NCI-H524 (cell line): ENCODE results near the gene MSI2.
A peak's percentile ranks its signal among the peaks of the same experiment; 100 is the strongest.

Experiments used
- DNase-seq, 2 experiments: peaks; one replicate each; lab custom pipeline; 2025; lab: John Stamatoyannopoulos, UW

The MSI2 gene

GRCh38 chr17:57684711-57685498 lies 428.6 kb downstream of the MSI2 start:
- DNase-seq = peak; percentile 28 to 66

- no peak for DNase-seq
These were observed 429.3 kb downstream of the MSI2 start for GRCh38 chr17:57685499-57686132.

DNA sequence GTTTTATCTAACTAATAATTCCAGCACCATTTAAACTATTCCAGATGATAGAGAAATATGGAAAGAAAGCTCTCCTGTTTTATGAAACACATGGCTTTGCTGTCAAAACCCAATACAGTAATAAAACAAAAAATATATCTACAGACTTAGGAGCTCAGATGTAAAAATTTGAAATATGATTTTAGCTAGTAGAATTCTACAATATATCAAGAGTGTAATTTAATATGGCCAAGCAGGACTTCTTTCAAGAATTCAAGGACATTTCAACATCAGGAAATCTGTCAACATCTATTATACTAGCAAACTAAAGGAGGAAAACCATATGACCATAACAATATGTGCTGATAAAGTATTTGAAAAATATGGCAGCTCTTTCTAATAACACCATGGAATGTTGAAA lies 431.3 kb downstream of the MSI2 start:
- no peak for DNase-seq

DNA sequence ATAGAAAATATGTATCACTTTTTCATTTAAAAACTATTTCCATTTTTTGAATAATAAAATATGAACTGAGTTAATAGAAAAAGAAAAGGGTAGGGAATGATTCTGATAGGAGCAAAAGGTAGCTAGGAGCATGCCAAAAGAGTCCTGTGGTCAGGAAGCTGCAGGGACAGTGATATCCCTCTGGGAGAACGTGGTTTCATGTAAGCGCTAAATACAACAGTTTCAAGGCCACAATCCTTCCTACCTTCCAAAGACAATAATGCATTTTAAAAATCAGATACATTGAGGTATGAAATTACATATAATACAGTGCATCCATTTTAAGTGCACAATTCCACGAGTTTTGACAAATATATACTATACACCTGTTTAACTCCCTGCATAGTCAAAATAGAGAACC lies 432.9 kb downstream of the MSI2 start:
- DNase-seq = no peak

- no peak for DNase-seq
These were observed 435.6 kb downstream of the MSI2 start for GRCh38 chr17:57691939-57692338.

DNA sequence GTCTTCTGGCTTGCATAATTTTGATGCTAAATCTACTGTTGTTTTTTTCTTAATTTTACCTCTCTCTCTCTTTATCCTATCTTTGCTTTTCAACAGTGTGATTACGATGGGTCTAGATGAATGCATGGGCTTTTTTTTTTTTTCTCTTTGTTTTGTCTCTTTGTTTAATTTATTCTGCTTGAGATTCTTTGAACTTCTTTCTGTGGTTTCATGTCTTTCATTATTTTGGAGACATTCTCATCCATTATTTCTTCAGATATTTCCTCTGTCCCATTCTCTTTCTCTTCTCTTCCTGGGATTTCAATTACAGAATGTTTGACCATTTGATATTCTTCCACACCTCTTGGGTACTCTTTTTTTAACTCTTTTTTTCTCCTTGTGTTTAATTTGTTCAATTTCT lies 436.4 kb downstream of the MSI2 start:
- DNase-seq = no peak

- no peak for DNase-seq
These were observed 437.7 kb downstream of the MSI2 start for GRCh38 chr17:57694051-57694450.

GRCh38 chr17:57696050-57696449 lies 439.7 kb downstream of the MSI2 start:
- no peak for DNase-seq

DNA sequence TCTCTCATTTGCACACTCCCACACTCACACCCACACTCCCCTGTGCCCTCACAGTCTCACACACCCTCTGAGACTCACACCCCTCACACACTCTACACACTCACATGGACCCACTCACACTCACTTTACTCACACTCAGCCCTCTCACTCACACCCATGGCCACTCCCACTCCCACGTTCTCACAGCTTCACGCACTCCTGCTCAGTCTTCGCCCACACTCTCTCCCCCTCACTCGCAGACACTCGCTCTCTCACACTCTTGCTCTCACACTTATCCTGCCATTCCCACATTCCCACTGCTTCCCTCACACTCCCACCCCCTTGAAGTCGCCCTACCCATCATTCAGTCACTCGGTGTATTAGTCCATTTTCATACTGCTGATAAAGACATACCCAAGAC lies 440.9 kb downstream of the MSI2 start:
- no peak for DNase-seq

DNA sequence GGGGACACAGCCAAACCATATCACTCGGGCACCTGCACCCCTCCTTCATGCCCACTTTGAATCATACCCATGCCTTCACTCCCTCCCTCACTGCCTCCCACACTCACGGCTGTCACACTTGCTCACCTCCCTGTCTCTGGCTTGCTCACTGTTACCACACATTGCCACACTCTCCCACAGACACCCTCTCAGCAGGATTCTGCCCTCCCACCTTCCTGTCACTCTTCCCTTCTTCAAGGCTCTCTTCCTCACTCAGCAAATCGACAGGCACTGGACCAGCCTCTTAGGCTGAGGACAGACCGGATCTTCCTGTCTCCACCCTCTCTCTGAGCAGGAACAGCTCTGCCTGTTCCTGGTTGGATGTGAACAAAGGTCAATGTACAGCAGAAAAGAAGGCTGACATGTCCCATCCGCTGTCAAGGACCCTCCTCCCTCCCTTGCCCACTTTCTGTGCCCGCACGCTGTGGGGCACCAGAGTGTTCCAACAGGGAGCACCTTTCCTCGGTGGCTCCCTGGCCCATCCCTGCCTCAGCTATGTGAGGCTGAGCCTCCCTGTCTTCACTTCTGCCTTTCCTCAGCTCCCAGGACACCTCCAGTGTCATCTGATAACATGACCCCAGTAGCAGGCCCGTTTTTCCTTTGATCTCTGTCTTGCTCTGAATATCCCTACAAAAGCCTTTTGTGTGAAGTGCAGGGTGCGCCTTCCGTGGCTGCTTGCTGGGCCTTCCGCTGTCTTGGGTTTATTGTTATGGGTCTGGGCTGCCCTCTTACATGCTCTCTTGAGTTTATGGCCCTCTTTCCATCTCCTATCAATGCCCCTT lies 441.8 kb downstream of the MSI2 start:
- DNase-seq = no peak

- DNase-seq = no peak
These were observed 443.5 kb downstream of the MSI2 start for GRCh38 chr17:57699751-57700219.

DNA sequence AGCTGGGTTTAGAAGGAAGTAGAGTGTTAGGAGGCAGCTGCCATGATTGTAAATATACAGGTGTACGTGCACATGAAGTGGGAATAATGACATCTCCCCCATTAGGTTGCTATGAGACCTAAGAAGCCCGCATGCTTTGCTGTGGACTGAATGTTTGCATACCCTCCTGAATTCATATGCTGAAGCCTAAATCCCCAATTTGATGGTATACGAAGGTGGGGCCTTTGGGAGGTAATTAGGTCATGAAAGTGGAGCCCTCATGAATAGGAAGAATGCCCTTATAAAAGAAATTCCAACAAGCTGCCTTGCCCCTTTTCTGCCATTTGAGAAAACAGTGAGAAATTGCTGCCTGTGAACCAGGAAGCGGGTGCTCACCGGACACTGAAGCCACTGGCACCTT lies 444.8 kb downstream of the MSI2 start:
- no peak for DNase-seq

- no peak for DNase-seq
These were observed 446.9 kb downstream of the MSI2 start for GRCh38 chr17:57703273-57703672.

GRCh38 chr17:57704448-57704847 lies 448.1 kb downstream of the MSI2 start:
- DNase-seq = no peak

DNA sequence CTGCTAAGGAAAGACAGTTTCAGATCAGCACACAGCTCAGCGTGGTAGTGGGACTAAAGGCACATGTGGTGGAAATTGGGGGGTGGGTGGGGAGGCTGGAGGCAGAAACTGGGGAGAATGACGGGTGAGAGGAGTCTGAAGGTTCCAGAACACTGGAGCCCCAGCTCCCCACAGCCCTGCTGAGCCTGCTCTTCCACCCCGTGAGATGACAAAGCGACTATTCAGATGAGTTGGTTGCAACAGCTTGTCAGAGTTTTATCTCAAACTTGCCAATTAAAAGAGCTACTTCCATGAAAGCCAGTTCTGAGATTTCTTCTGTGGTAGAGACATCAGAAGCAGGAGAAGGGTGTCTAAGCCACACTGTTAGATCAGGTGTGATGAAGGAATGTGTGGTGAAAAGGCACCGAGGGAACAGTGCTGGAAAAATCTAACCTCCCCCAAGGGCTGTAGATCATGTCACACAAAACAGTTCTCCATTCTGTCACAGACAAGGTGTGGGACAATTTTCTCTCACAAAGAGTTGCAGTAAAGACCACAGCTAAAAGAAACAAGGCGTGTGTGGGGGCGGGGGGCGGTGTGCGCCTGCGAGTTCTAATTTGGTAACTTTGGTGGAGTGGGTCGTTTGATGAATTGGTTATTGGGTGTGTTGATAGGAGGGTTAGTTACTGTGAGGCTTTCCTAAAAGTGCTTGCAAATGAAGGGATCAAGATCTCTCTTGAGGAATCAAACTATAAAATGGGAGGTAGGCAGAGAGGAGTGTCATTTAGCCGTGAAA lies 449.8 kb downstream of the MSI2 start:
- no peak for DNase-seq

GRCh38 chr17:57706761-57707160 lies 450.4 kb downstream of the MSI2 start:
- DNase-seq = peak in 1 of 2 experiments; percentile 22

DNA sequence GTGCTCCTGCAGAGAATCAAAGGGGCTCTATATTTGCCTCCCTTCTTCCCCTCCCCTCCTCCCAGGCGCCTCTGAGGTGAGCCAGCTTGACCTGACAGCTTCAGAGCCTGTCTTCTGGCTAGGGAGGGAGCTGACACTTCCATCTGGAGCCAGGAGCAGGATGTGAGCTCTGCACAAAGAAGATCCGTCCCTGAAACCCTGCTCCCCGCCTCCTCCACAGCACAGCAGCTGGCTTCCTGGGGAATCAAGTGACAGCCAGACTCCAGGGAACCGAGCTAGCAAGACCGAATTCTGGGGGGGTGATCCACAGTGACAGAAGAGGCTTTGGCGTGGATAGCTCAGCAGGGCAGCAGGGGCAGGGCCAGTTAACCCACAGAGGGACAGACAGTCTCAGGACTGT lies 451.6 kb downstream of the MSI2 start:
- DNase-seq = peak; percentile 95 to 99

- DNase-seq = peak; percentile 77 to 95
These were observed 452.1 kb downstream of the MSI2 start for GRCh38 chr17:57708410-57708809.

GRCh38 chr17:57713140-57713539 lies 456.8 kb downstream of the MSI2 start:
- DNase-seq = no peak

DNA sequence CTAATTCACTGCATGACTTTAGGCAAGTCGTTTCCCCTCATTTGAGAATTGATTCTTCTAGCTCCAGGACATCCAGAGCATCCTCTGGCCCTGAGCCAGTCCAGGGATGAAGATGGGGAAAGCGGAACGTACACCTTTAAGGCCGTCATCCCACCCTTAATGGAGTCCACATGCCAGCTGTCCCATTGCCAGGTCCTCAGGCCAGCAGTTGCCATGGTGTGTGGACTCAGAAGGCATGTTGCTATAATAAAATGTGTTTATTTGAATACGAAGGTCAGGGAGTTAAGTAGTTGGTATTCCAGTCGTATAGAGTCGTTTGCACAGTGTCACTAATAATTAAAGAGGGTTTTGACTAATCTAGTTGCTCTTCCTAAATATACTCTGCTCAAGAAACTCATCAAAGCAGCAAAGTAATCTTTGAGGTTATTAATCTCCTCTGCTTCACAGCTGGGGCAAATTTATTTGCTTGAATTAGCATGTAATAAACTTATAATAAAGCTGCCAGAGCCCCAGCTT lies 458.4 kb downstream of the MSI2 start:
- DNase-seq = no peak

DNA sequence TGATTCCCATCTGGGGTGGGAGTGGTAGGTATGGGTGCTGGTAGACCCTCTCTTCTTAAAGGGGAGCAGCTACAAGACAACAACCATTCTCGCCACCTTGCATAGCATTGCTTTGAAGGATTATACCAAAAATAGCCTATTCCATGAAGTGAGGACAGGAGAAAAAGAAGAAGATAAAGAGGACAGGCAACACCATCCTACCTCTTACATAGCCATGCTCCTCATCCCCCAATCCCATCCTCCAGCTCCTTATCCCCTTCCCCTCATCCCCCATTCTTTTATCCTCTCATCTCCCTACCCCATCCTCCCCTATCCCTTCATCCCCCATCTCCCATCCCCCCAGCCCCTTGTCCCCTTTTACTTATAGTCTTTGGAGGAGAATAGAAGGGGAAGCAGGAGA lies 459.7 kb downstream of the MSI2 start:
- DNase-seq = no peak

GRCh38 chr17:57718878-57719277 lies 462.6 kb downstream of the MSI2 start:
- DNase-seq = no peak
